ENCODE data around the gene WDR91.

DNA sequence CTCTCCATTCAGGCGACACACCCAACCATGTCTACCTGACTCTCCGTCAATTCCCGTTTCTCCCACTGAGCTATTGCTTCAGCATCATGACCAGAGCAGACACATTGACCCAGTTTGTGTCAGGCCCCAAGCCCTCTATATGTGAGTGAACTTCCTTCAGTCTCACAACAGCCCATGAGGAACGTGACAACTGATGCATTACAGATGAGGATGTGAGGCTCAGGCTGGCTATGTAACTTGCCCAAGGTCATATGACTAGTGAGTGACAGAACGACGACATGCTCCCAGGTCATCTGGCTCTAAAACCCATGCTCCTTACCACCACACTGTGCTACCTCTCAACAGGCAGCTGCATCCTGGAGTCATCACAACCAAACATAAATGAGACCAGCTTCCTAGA is 59.8 kb downstream of the WDR91 start:
- no peak for TF ChIP-seq CTCF (conservative IDR thresholded peaks at IDR 0.05 in 1 of 2, IDR thresholded peaks at IDR 0.05 in 1 of 2; ENCODE audit: extremely low read depth in 1 of 2, insufficient read depth in 1 of 2, low read depth in 1 of 2, low read length in 2 of 2)
- TF ChIP-seq EZH2 (IDR thresholded peaks at IDR 0.05; ENCODE audit: borderline replicate concordance, low read length) = no peak
